GM21737 (cell line): ENCODE measurements around the gene SNRPA1.

ENCODE experiments used
- ATAC-seq: cut with Tn5 transposase; IDR thresholded peaks from one replicate; pipeline ENCODE4 v1.9.1; 2021; ENCODE audit warnings: mild to moderate bottlenecking, moderate library complexity; ENCODE audit not compliant: unreplicated experiment

The SNRPA1 gene

DNA sequence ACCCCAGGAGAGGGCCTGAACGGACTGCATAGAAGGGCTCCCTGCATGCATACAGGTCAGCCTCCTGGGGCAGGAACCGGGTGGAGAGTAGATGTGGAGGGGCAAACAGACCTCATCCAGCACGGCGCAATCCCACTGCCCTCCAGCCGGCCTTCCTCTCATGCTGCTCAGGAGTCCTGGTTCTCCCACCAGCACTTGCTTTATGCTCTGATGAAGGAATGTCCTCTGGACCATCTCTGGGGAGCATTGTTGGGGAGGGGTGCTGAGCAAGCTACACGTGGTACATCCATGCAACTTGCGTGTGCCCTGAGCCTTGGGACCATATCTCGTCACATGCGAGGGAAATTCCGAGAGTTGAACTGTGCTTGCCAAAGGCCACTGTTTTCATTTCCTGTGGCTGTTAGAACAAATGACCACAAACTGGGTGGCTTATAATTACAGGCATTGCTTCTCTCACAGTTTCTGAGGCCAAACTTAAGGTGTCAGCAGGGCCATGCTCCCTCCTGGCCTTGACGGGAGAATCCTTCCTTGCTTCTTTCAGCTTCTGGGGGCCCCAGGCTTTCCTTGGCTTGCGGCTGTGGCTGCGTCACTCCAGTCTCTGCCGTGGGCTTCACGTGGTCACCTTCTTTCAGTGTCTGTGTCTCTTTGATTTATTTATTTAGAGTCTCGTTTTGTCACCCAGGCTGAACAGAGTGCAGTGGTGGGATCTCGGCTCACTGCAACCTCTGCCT lies 30.0 kb downstream of the SNRPA1 start:
- no peak for ATAC-seq

GRCh38 chr15:101264011-101264410 lies 31.0 kb downstream of the SNRPA1 start:
- ATAC-seq: no peak

- ATAC-seq: no peak
Observed at GRCh38 chr15:101262551-101262950, 32.5 kb downstream of the SNRPA1 start.

DNA sequence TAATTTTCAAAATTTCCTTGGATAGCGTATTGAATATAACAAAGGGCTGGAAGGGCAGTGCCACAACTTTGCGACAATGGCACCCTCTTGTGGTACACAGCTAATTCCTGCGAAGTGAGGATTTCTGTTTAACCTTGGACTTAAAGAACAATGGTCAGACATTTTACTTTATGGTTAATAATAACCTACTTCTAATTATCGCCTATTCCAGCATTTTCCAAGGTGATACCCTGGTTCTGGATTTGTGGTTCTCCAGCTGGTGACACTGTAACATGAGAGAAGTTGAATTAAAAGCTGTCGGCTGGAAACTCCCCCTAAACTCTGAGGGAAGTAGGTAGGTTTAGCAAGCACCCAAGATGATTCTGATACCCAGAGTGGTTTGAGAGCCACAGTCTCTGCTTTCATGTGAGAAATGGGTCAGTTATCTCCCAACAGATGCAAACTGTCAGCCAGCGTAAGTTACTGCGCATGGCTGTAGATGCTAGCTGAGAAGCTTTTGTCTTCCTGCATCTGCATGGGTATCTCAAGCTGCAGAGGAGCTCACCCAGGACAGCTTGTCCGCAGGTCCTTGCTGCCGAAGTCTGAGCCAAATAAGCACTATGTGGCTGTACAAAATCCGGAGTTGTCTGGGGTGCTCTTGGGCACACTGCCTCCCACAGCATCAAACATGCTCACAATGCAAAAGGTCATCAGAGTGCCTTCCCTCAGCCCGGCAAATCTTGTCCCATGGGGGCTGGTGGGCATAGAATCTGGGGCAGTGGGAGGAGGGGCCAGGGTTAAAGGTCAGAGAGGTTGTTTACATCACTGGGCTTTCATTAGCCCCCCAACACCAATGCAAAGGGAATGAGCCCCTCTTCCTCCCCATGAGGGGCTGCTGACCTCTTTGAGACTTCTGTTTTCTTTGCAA lies 36.6 kb downstream of the SNRPA1 start:
- ATAC-seq: no peak

DNA sequence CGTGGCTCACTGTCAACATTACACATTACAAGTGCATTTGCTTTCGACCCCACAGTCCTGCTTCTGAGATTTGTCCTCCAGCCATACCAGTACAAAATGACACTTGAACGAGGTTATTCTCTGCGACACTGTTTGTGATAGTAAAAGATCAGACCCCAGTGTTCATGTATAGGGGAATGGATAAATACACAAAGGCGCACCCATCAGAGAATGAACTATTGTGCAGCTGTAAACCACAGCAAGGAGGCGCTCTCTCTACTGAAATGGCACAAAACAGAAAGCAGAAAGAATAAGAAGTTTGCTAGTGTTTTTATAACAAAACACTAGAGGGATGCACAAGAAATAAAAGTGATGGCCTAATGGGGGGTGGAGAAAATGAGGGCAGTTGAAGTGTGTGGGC lies 38.3 kb downstream of the SNRPA1 start:
- ATAC-seq: no peak

DNA sequence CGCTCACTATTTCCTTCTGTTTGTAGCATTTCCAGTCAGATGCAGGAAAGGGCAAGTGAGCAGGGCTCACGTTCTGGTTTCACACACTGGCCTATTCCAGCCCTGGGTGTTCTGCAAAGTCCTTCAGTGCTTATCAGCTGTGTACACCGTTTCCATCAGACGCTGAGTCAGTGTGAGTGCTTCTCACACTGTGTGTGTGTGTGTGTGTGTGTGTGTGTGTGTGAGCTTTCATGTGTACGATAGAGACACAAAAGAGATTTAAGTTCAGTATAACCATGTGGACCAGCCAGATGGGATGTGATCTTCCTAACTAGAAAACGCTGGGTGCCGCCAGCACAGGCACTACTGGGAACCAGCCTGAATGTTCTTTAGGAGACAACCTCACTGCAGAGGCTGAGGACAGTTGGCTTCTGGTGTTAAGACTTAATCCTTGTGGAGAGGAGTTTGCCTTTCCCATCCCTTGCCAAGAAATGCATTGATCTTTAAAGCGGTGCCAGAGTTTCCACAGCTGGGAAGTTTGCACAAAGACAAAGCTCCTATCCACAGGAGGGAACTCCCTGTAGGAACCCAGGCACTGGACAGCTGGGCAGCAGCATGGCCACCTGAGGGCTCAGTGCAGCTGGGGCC lies 39.3 kb downstream of the SNRPA1 start:
- no peak for ATAC-seq

GRCh38 chr15:101255051-101255395 lies 40.0 kb downstream of the SNRPA1 start:
- no peak for ATAC-seq

DNA sequence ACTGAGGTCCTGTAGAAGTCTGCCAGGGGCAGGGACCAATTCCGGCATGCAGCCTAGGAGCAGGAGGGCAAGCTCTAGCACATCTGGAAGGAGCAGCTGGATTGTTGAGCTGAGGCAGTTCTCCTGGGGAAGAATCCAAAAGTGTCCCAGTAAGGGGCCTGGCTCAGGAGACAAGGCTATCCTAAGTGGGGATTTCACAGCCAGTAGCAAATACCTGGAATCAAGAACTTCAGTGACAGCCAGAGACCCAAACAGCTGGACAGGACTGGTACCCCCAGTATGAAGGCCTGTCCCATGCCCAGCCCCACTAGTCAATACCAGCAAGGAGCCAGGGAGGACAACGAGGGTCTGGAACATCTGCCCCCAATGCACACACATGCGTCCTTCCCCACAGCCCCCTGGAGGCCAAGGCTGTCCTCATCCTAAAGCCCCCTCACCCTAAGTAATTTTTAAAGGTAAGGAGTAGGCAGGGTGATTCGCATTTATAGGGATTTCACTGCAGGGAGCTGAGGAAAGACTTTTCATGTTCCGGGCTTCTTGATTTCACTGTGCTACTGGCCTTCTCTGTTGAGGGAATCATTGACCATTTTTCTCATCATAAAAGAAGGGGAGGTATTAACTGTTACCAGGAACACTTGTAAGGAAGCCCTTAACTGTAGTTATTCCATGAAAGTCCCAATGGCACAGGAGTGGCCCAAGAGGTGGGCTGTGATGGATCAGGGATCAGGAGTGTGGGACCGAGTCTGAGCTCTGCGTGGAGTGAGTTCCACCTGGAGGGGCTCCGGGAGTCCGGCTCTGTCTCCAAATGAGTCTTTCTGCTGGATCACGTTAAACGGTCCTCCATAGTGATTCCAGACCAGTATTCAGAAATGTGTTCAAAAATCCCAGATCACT lies 40.6 kb downstream of the SNRPA1 start:
- no peak for ATAC-seq

DNA sequence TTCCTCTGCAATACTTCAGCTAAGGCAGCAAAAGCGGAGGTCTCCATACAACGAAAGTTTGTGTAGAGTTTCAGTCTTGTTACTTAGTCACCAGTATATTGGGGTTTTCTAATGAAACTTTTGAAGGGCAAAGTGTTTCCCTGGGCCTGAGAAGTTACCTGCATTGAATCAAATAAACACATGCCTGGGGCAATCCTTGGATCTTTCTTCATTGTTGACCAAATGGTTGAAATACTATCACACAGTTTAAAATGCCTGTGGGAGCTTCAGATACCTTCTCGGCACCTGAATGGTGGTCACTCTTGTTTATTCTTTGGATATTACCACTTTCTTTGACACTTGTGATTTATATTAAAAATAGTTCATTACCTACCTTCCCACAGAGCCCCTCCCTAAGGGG lies 42.2 kb downstream of the SNRPA1 start:
- ATAC-seq: no peak

DNA sequence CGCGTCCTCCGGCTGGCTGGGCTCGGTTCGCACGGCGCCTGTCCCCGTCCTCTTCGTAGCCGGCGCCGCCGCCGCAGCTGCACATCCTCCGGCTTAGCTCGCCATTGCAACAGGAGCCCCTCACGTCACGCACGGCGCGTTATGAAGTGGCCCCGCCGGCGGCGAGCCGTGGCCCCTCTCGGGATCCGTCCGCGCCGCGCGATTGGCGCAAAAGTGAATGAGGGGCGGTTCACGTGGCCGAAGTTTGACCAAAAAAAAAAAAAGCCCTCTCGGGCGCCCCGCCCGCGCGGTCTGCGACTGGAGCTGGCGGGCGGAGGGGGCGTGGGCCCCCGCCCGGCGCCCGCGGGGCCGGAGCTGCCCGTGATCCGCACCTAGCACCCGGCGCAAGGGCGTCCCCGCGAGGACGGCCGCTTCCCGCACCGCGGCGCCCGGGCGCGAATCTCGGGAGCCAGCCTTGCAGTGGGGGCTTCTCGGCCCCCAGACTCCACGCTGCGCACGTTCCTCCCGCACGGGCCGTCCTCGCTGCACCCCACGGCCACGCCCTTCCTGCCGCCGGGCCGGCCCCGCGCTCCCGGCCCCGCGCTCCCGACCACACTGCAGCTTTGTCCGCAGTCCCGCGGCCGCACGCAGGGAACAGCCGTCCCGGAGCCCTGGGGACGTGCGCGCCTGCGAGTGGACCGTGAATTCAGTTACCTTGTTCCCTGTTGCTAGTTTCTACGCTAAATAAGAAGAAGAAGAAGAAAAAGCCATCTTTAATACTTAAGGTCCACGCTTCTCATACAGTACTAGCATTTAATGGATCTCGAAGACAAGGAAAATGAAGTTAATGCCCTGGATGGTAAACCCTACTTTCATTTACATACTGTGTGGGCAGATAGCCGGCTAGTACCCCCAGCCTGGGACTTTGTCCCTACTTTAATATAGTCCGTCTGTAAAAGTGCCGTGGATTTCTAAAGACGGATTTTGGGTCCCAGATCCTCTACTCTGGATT lies 42.9 kb downstream of the SNRPA1 start, which contains the start of gene CHSY1:
Gene CHSY1, minus strand, starts transcription at position 219 of the 991 bp plus-strand sequence. CDS start 592 bp downstream, outside the sequence.
- peak; percentile 65 for ATAC-seq

- ATAC-seq: peak; percentile 23
Observed at GRCh38 chr15:101250873-101251829, 43.9 kb downstream of the SNRPA1 start.

GRCh38 chr15:101250341-101250831 lies 44.7 kb downstream of the SNRPA1 start:
- ATAC-seq: no peak

GRCh38 chr15:101248274-101248673 lies 46.8 kb downstream of the SNRPA1 start:
- no peak for ATAC-seq

DNA sequence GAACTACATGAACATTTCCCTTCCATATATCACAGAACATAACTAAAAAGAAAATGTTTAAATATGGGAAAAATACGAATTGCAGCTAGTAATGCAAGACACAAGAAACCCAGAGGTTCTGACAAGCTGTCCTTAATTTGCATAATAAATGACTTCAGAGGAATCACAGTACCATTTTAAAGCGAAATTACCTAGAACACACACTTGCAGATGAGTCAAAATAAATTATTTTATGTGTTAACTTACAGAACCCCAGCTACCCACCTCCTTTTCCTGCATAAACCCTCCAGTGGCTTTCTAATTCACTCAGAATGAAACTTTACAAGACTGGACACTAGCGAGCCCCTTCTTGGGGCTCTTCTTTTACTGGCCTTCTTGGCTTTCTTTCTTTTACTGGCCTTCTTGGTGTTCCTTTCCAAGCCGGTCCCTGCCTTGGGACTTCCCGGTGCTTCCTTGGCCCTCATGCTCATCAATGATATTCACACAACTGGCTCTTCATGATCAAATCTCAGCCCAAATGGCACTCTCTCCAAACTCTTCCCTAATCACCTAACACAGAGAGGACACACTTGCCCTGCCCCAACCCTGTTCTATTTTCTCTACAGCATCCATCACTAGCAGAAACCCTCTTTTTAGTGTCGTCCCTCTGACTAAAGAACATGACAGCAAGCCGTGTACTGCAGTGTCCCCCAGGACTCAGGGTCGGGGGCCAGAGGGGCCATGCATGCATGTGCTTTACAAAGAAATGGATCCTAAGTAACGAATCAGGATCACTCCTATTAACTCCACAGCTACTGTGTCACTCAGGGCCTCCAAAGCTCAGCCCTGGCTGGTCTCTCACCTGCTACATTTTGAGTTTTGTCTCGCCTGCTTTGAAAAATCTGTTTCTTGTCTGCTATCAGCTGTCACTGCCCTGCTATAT lies 48.0 kb downstream of the SNRPA1 start:
- no peak for ATAC-seq

DNA sequence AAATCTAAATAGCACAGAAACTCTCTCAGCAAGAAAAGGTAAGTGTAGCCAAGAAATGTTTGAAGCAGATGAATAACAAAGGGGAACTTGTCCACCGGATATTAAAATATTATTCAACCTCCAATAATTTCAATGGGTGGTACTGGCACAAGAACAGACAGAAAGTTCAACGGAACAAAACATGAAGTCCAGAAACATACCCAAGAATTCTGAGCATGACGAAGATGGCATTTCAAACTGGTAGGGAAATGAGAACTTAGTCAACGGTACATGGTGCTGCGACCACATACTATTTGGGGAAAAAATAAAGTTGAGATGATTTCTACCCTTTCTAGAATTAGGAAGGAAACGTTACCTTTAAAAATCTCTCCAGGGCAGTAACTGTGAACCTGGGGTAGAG lies 48.7 kb downstream of the SNRPA1 start:
- no peak for ATAC-seq

GRCh38 chr15:101244889-101245668 lies 50.0 kb downstream of the SNRPA1 start:
- ATAC-seq: no peak
